ENCODE data around the gene SUGCT.

Gene SUGCT

GRCh38 chr7:40804477-40805215, 669.8 kb downstream of the SUGCT start:
- no peak for TF ChIP-seq SIN3A (IDR thresholded peaks at IDR 0.05; ENCODE audit: borderline replicate concordance, insufficient read depth, low read length)
- no peak for TF ChIP-seq FOXP2 (optimal IDR thresholded peaks at IDR 0.05; ENCODE audit: borderline replicate concordance, extremely low read depth, extremely low read length, insufficient read depth)
- TF ChIP-seq TAF1 (IDR thresholded peaks at IDR 0.05; ENCODE audit: borderline replicate concordance, insufficient read depth, low read length) = no peak
- TF ChIP-seq, protein P1, sequence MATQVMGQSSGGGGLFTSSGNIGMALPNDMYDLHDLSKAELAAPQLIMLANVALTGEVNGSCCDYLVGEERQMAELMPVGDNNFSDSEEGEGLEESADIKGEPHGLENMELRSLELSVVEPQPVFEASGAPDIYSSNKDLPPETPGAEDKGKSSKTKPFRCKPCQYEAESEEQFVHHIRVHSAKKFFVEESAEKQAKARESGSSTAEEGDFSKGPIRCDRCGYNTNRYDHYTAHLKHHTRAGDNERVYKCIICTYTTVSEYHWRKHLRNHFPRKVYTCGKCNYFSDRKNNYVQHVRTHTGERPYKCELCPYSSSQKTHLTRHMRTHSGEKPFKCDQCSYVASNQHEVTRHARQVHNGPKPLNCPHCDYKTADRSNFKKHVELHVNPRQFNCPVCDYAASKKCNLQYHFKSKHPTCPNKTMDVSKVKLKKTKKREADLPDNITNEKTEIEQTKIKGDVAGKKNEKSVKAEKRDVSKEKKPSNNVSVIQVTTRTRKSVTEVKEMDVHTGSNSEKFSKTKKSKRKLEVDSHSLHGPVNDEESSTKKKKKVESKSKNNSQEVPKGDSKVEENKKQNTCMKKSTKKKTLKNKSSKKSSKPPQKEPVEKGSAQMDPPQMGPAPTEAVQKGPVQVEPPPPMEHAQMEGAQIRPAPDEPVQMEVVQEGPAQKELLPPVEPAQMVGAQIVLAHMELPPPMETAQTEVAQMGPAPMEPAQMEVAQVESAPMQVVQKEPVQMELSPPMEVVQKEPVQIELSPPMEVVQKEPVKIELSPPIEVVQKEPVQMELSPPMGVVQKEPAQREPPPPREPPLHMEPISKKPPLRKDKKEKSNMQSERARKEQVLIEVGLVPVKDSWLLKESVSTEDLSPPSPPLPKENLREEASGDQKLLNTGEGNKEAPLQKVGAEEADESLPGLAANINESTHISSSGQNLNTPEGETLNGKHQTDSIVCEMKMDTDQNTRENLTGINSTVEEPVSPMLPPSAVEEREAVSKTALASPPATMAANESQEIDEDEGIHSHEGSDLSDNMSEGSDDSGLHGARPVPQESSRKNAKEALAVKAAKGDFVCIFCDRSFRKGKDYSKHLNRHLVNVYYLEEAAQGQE (IDR thresholded peaks at IDR 0.05; ENCODE audit: insufficient read depth in 1 of 2, low read depth in 2 of 2, low read length in 2 of 2) = no peak
- TF ChIP-seq POLR2AphosphoS5 (IDR thresholded peaks at IDR 0.05; ENCODE audit: low read depth, low read length) = no peak

DNA sequence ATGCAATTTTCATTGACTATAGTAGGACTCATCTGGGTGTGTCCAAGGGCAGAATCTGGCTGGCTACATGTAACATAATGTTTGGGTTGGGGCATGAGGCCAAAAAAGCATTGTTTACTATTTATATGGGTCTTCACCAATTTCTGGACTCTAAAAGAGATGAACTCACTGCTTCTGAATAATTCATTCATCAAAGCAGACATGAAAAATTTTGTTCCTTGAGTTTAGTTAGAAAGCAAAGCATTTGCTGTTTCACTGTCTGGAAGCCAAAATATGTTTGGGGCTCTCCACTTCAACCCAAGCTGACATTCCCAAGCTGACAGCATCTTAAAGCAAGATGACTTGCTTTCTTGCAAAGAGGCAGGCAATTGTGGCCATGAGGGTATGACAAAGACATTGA, 670.6 kb downstream of the SUGCT start:
- TF ChIP-seq POLR2AphosphoS5 (IDR thresholded peaks at IDR 0.05; ENCODE audit: low read depth, low read length) (no peak), FOXP2 (optimal IDR thresholded peaks at IDR 0.05; ENCODE audit: borderline replicate concordance, extremely low read depth, extremely low read length, insufficient read depth) (no peak), SIN3A (IDR thresholded peaks at IDR 0.05; ENCODE audit: borderline replicate concordance, insufficient read depth, low read length) (no peak), TAF1 (IDR thresholded peaks at IDR 0.05; ENCODE audit: borderline replicate concordance, insufficient read depth, low read length) (no peak)
- TF ChIP-seq, protein P1 (IDR thresholded peaks at IDR 0.05; ENCODE audit: insufficient read depth in 1 of 2, low read depth in 2 of 2, low read length in 2 of 2) = no peak

DNA sequence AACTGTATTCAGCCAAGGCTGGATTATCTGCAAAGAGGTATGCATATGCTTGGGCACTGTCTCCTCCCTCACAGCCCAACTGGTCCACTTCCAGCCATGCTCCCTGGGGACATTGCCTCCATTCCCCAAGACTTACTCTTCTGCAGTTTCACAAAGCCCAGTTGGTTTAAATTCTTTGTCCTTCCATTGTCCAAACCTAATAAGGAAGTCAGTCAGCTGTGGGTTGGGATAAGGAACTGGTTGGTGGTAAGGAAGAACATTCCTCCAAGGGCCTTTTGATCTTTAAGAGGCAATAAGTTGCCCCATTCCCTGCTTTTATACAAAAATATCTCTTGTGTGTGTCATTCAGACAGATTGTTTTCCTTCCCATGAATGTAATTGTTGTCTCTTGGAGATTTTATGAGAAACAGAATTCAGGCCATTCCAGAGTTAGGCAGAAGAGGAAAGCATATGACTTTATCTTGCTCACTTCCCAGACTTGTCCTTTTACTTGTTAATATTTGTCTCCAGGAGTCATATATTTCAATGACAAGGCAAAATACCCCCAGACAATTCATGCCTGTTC, 673.7 kb downstream of the SUGCT start:
- TF ChIP-seq SIN3A (IDR thresholded peaks at IDR 0.05; ENCODE audit: borderline replicate concordance, insufficient read depth, low read length) = no peak
- no peak for TF ChIP-seq TAF1 (IDR thresholded peaks at IDR 0.05; ENCODE audit: borderline replicate concordance, insufficient read depth, low read length)
- TF ChIP-seq, protein P1 (IDR thresholded peaks at IDR 0.05; ENCODE audit: insufficient read depth in 1 of 2, low read depth in 2 of 2, low read length in 2 of 2) = no peak
- TF ChIP-seq POLR2AphosphoS5 (IDR thresholded peaks at IDR 0.05; ENCODE audit: low read depth, low read length) = no peak
- TF ChIP-seq FOXP2 (optimal IDR thresholded peaks at IDR 0.05; ENCODE audit: borderline replicate concordance, extremely low read depth, extremely low read length, insufficient read depth) = no peak

GRCh38 chr7:40810274-40810673, 675.5 kb downstream of the SUGCT start:
- TF ChIP-seq TAF1 (IDR thresholded peaks at IDR 0.05; ENCODE audit: borderline replicate concordance, insufficient read depth, low read length) = no peak
- TF ChIP-seq, protein P1 (IDR thresholded peaks at IDR 0.05; ENCODE audit: insufficient read depth in 1 of 2, low read depth in 2 of 2, low read length in 2 of 2) = no peak
- no peak for TF ChIP-seq SIN3A (IDR thresholded peaks at IDR 0.05; ENCODE audit: borderline replicate concordance, insufficient read depth, low read length)
- TF ChIP-seq POLR2AphosphoS5 (IDR thresholded peaks at IDR 0.05; ENCODE audit: low read depth, low read length) = no peak
- no peak for TF ChIP-seq FOXP2 (optimal IDR thresholded peaks at IDR 0.05; ENCODE audit: borderline replicate concordance, extremely low read depth, extremely low read length, insufficient read depth)
